ENCODE measurements around the gene SMARCA5. TPM values are rescaled to one million over a fixed set of nuclear protein-coding genes. Genes with fewer than 3 reads are reported as not detected.

SMARCA5 gene
- total RNA-seq, 6 donors from 2014 or later = 27.4 to 93.5 (median 58.3) TPM

DNA sequence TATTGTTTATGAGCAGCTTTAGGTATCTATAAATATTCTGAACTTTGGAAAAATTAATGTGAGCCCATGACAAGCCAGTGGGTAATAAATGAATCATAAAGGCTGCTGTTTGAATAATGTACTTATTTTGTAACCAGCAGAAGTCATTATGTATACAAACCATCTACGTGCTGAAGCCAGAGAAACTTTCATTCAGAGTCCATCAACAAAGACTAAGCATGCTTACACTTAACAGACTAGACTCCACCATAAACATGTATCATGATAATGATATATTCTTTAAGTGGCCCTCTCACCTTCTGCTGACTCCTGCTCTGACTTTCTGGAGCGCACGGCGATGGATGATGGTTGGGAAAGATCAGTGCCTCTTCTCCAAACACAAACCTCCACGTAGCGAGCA is 72.0 kb downstream of the SMARCA5 start:
- WGBS, 2 donors = 89 to 91% methylated on average over 6 of the region's 6 CpGs
- Histone ChIP-seq H3K4me1 (no peaks in the 10 kb centered on the region), H3K27me3 (no peaks in the 10 kb centered on the region), H3K36me3 (no peaks in the 10 kb centered on the region), H3K27ac (no peak overlapping the region), H3K4me3 (no peak overlapping the region), H3K9me3 (peaks cover 0 to 5% (median 0%) of the 10 kb centered on the region in 4 donors)
- DNase-seq = no peak
- TF ChIP-seq, protein P1, sequence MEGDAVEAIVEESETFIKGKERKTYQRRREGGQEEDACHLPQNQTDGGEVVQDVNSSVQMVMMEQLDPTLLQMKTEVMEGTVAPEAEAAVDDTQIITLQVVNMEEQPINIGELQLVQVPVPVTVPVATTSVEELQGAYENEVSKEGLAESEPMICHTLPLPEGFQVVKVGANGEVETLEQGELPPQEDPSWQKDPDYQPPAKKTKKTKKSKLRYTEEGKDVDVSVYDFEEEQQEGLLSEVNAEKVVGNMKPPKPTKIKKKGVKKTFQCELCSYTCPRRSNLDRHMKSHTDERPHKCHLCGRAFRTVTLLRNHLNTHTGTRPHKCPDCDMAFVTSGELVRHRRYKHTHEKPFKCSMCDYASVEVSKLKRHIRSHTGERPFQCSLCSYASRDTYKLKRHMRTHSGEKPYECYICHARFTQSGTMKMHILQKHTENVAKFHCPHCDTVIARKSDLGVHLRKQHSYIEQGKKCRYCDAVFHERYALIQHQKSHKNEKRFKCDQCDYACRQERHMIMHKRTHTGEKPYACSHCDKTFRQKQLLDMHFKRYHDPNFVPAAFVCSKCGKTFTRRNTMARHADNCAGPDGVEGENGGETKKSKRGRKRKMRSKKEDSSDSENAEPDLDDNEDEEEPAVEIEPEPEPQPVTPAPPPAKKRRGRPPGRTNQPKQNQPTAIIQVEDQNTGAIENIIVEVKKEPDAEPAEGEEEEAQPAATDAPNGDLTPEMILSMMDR (IDR thresholded peaks at IDR 0.05) = no peak
- TF ChIP-seq POLR2AphosphoS5 (IDR thresholded peaks at IDR 0.05) (no peak), POLR2A (IDR thresholded peaks at IDR 0.05) (no peak)
- no peak for ATAC-seq (ENCODE audit: low FRiP score in 2 of 2)

DNA sequence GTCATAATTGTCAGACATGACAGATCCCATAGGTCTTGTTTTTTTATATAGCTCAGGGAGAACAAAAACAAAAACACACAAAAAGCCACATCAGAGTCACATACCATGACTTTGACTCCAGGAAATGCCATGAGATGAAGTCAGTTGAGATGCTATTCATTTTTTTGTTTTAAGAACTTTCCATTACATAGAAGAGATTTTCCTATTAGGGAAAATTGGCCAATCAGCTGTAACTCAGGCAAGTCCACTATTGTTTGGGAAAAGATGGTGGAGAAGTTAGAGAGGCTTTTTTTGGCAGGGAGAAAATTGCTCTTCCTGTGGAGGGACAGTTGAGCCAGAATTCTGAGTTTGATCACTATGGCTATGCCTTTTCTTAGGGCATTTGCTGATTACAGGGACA is 72.6 kb downstream of the SMARCA5 start:
- DNase-seq (no peak), ATAC-seq (ENCODE audit: low FRiP score in 2 of 2) (no peak)
- Histone ChIP-seq H3K27me3 (no peaks in the 10 kb centered on the region), H3K27ac (no peak overlapping the region), H3K4me1 (no peaks in the 10 kb centered on the region), H3K4me3 (no peak overlapping the region), H3K36me3 (no peaks in the 10 kb centered on the region), H3K9me3 (peaks cover 0 to 5% (median 0%) of the 10 kb centered on the region in 4 donors)
- TF ChIP-seq POLR2AphosphoS5 (IDR thresholded peaks at IDR 0.05) (no peak), POLR2A (IDR thresholded peaks at IDR 0.05) (no peak), EP300 (IDR thresholded peaks at IDR 0.05) (no peak)
- TF ChIP-seq, protein P1 (IDR thresholded peaks at IDR 0.05) = no peak

DNA sequence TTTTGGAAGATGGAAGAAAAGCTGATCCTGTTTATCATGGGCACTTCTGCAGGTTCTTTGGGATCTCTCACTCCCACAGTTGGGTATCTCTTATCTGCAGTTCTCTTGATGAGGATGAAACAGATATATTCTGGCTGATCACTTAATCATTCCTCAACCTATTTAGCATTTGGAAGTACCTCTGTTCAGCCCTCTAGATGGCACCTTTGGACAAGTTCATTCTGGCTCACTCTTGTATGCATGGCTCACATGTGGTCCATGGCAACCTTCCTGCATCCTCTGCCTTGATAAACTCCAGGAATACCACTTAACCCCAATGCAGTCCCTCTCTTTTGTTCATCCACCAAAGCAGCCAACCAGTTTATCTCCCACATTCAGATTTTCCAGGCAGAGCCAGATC is 74.2 kb downstream of the SMARCA5 start:
- Histone ChIP-seq H3K4me3 (no peak overlapping the region), H3K27ac (no peak overlapping the region), H3K36me3 (no peaks in the 10 kb centered on the region), H3K27me3 (no peaks in the 10 kb centered on the region), H3K4me1 (no peaks in the 10 kb centered on the region), H3K9me3 (peaks cover 0 to 5% (median 0%) of the 10 kb centered on the region in 4 donors)
- no peak for ATAC-seq (ENCODE audit: low FRiP score in 2 of 2)
- DNase-seq = no peak
- TF ChIP-seq EP300 (IDR thresholded peaks at IDR 0.05) = no peak
- no peak for TF ChIP-seq POLR2A (IDR thresholded peaks at IDR 0.05)
- TF ChIP-seq POLR2AphosphoS5 (IDR thresholded peaks at IDR 0.05) = no peak
- TF ChIP-seq, protein P1 (IDR thresholded peaks at IDR 0.05) = no peak

DNA sequence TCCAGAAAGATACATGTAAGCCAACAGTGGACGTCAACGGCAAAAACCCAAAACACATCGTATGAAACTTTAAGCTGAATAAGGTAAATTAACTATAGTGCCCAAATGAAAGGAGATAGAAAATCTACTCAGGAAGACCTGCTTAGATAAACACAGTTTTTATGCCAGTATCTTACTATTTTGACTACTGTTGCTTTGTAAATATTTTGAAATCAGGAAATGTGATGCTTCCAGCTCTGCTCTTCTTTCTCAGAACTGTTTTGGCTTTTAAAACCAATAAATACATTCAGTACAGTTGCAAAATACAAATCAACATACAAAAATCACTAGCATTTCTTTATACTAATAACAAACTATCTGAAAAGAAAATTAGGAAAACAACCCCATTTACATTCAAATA is 83.8 kb downstream of the SMARCA5 start:
- TF ChIP-seq POLR2A (IDR thresholded peaks at IDR 0.05) (no peak), POLR2AphosphoS5 (IDR thresholded peaks at IDR 0.05) (no peak), EP300 (IDR thresholded peaks at IDR 0.05) (no peak)
- TF ChIP-seq, protein P1 (IDR thresholded peaks at IDR 0.05) = no peak
- H3K9me3 ChIP-seq = no peaks in the 10 kb centered on the region
- H3K4me3 ChIP-seq = no peak overlapping the region
- no peaks in the 10 kb centered on the region for H3K4me1 ChIP-seq
- H3K36me3 ChIP-seq = no peaks in the 10 kb centered on the region
- H3K27ac ChIP-seq = no peak overlapping the region
- 86 to 88% methylated on average over 3 of the region's 3 CpGs for WGBS, 2 donors
- no peaks in the 10 kb centered on the region for H3K27me3 ChIP-seq
- no peak for DNase-seq
- no peak for ATAC-seq (ENCODE audit: low FRiP score in 2 of 2)

DNA sequence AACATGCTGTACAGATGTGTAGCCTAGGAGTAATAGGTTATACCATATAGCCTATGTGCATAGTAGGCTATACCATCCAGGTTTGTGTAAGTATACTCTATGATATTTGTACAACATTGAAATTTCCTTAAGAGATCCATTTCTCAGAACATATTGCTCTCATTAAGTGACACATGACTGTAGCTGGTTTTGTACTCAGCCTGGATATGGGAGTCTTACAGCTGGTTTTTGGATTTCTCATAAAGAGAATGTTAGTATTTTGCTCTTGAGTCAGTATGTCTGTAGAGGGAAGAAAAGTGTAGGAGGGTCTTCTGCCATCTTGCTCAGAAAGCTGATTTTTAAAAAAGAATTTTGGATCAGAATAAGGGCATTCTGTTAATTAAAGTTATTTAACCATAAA is 85.3 kb downstream of the SMARCA5 start:
- Histone ChIP-seq H3K4me1 (no peaks in the 10 kb centered on the region), H3K9me3 (no peaks in the 10 kb centered on the region), H3K36me3 (no peaks in the 10 kb centered on the region), H3K4me3 (no peak overlapping the region), H3K27ac (no peak overlapping the region), H3K27me3 (no peaks in the 10 kb centered on the region)
- TF ChIP-seq, protein P1 (IDR thresholded peaks at IDR 0.05) = no peak
- TF ChIP-seq EP300 (IDR thresholded peaks at IDR 0.05) (no peak), POLR2A (IDR thresholded peaks at IDR 0.05) (no peak), POLR2AphosphoS5 (IDR thresholded peaks at IDR 0.05) (no peak)
- ATAC-seq (ENCODE audit: low FRiP score in 2 of 2) = no peak
- no peak for DNase-seq
